ENCODE data around the gene RNASEH1. TPM values are rescaled to one million over a fixed set of nuclear protein-coding genes. Genes with fewer than 3 reads are reported as not detected.

The RNASEH1 gene
- total RNA-seq, 1 experiment from 2014 or later = 42.0 TPM

GRCh38 chr2:3534251-3534814, 23.8 kb downstream of the RNASEH1 start:
- no peak overlapping the region for H3K4me3 Mint-ChIP-seq
- H3K4me2 ChIP-seq (ENCODE audit: insufficient read depth, insufficient read length, low read length) = no peak overlapping the region

More at GRCh38 chr2:3534251-3534814, 23.8 kb downstream of the RNASEH1 start:
- H4K91ac ChIP-seq (ENCODE audit: insufficient read length, low read depth, low read length) = no peak overlapping the region
- no peaks in the 10 kb centered on the region for H3K79me1 ChIP-seq (ENCODE audit: insufficient read depth, low read depth, low read length, poor library complexity, severe bottlenecking)
- no peak overlapping the region for H3K27ac ChIP-seq (ENCODE audit: insufficient read length, low read depth, low read length)
- Mint-ChIP-seq H3K27ac (no peak overlapping the region), H3K36me3 (ENCODE audit: insufficient read depth in 1 of 3, low read depth in 3 of 3) (no peaks in the 10 kb centered on the region; a peak in 1 of 7 replicates), H3K9me3 (no peaks in the 10 kb centered on the region; a peak in 1 of 5 replicates), H3K27me3 (ENCODE audit: low read depth) (no peaks in the 10 kb centered on the region), H3K4me1 (peaks cover 12 to 19% of the 10 kb centered on the region in 2 experiments)
- no peak overlapping the region for H3T11ph ChIP-seq (ENCODE audit: low read length)
- no peak overlapping the region; the same call in 1 of the 2 replicates for H3K14ac ChIP-seq (ENCODE audit: insufficient read depth, low read length)
- DNase-seq = no peak
- no peak overlapping the region for H3K9ac ChIP-seq (ENCODE audit: extremely low read depth, insufficient read length, low read length)
- no peaks in the 10 kb centered on the region for H3K23me2 ChIP-seq (ENCODE audit: insufficient read length, low read depth, low read length, poor library complexity, severe bottlenecking)
- no peak for TF ChIP-seq CTCF (conservative IDR thresholded peaks at IDR 0.05)
- no peak overlapping the region for H3K4ac ChIP-seq (ENCODE audit: low read depth, low read length)
- H2BK120ac ChIP-seq (ENCODE audit: low read depth, low read length, poor library complexity, severe bottlenecking) = no peak overlapping the region
- no peaks in the 10 kb centered on the region for H3K9me3 ChIP-seq (ENCODE audit: control insufficient read depth, low read depth, low read length)
- no peaks in the 10 kb centered on the region for H3K79me2 ChIP-seq (ENCODE audit: insufficient read depth, low read length)
- no peak overlapping the region for H2BK5ac ChIP-seq (ENCODE audit: insufficient read length, low read length)
- H2BK15ac ChIP-seq (ENCODE audit: low read depth, low read length) = no peak overlapping the region
- H3K4me1 ChIP-seq (ENCODE audit: insufficient read depth, low read length) = no peaks in the 10 kb centered on the region; the same call in 1 of the 2 replicates
- H3K56ac ChIP-seq (ENCODE audit: insufficient read length, low read depth, low read length) = no peak overlapping the region
- H3K23ac ChIP-seq (ENCODE audit: insufficient read length, low read depth, low read length) = no peak overlapping the region
- H4K20me1 ChIP-seq (ENCODE audit: control insufficient read depth, insufficient read depth, insufficient read length) = no peaks in the 10 kb centered on the region
- H4K8ac ChIP-seq (replicated peaks; ENCODE audit: insufficient read length, low read depth, low read length) = no peak overlapping the region
- H2BK20ac ChIP-seq (ENCODE audit: low read depth, low read length, poor library complexity, severe bottlenecking) = no peak overlapping the region
- WGBS (ENCODE audit: extremely low coverage, insufficient read length, low lambda C conversion rate) = no CpG with 5 or more reads among the region's 24 CpGs
- no peaks in the 10 kb centered on the region for H3K27me3 ChIP-seq (ENCODE audit: insufficient read depth, low read length)
- H2BK12ac ChIP-seq (ENCODE audit: insufficient read length, low read depth, low read length) = no peak overlapping the region
- H4K5ac ChIP-seq (ENCODE audit: insufficient read length, low read depth, low read length) = no peak overlapping the region
- no peak overlapping the region for H3K18ac ChIP-seq (ENCODE audit: insufficient read length, low read depth, low read length)
- H2AFZ ChIP-seq (ENCODE audit: low read length) = no peak overlapping the region
- no peak overlapping the region for H2AK5ac ChIP-seq (ENCODE audit: insufficient read length, low read length)
